H1 (cell line): ENCODE results near the gene UBE2O. TPM values are rescaled to one million over a fixed set of nuclear protein-coding genes. Genes with fewer than 3 reads are reported as not detected.

Experiments used
- CTCF ChIA-PET: fragments of 300-600 bp; sonication (Branson Sonifier 250); formaldehyde crosslinking; loops from one replicate; lab custom pipeline; 2021; ENCODE audit not compliant: partially characterized antibody; lab: Charles Lee
- POLR2A ChIA-PET: fragments of 300-600 bp; sonication (Branson Sonifier 250); formaldehyde crosslinking; loops from one replicate; lab custom pipeline; 2021; ENCODE audit warnings: inconsistent platforms; ENCODE audit not compliant: partially characterized antibody; lab: Charles Lee
- DNase-seq, 2 experiments: peaks; one replicate each; pipeline versions ENCODE4 v3.0.0 to v3.0.0-alpha.2; 2010 to 2022; ENCODE audit warnings: low spot score in 2 of 2, low read depth in 1 of 2, mixed read lengths in 1 of 2
- FAIRE-seq: peaks from 2 replicates; lab custom pipeline; 2011; peaks lifted over from hg19 to GRCh38; lab: Jason Lieb, UNC
- H2AFZ ChIP-seq: 2 replicates; pipeline ENCODE4 v1.8.1; 2012; ENCODE audit warnings: low read length, inconsistent platforms
- H2AK5ac ChIP-seq: 2 replicates; pipeline ENCODE4 v1.6.1; 2013; ENCODE audit warnings: low read depth, low read length
- H2BK120ac ChIP-seq: replicated peaks from 2 replicates; pipeline ENCODE3; 2013; ENCODE audit warnings: low read depth, low read length, inconsistent platforms
- H2BK12ac ChIP-seq: 2 replicates; pipeline ENCODE4 v1.6.1; 2013; ENCODE audit warnings: low read depth, low read length
- H2BK15ac ChIP-seq: 2 replicates; pipeline ENCODE4 v1.6.1; 2013; ENCODE audit warnings: low read length
- H2BK20ac ChIP-seq: 2 replicates; pipeline ENCODE4 v1.6.1; 2013; ENCODE audit warnings: low read length
- H2BK5ac ChIP-seq: 2 replicates; pipeline ENCODE4 v1.6.1; 2013; ENCODE audit warnings: low read depth, low read length
- H3K14ac ChIP-seq: 2 replicates; pipeline ENCODE4 v1.6.1; 2013; ENCODE audit warnings: inconsistent platforms; ENCODE audit not compliant: insufficient read length
- H3K18ac ChIP-seq: 2 replicates; pipeline ENCODE4 v1.6.1; 2013; ENCODE audit warnings: low read length; ENCODE audit errors: extremely low read depth
- H3K23ac ChIP-seq: 2 replicates; pipeline ENCODE4 v1.6.1; 2013; ENCODE audit warnings: inconsistent platforms; ENCODE audit not compliant: insufficient read length
- H3K23me2 ChIP-seq: 2 replicates; pipeline ENCODE4 v1.6.1; 2013; ENCODE audit warnings: low read depth, low read length
- H3K27ac ChIP-seq: 2 replicates; pipeline ENCODE4 v1.6.1; 2011; ENCODE audit warnings: low read depth, low read length, inconsistent platforms
- H3K27me3 ChIP-seq, 4 experiments: replicated peaks in 1 of 4; 1 replicate in 1 of 4; 2 replicates in 3 of 4; pipeline versions ENCODE4 v1.6.1 to v1.8.1; 2011 to 2013; ENCODE audit warnings: low read length in 3 of 4, mild to moderate bottlenecking in 3 of 4, inconsistent platforms in 2 of 4, mixed read lengths in 2 of 4, moderate library complexity in 1 of 4; ENCODE audit not compliant: control insufficient read depth in 3 of 4, insufficient read depth in 3 of 4; ENCODE audit errors: extremely low read depth in 1 of 4
- H3K36me3 ChIP-seq, 4 experiments: 2 replicates each; pipeline versions ENCODE4 v1.6.1 to v1.8.1; 2011 to 2013; ENCODE audit warnings: mild to moderate bottlenecking in 4 of 4, low read length in 3 of 4, moderate library complexity in 2 of 4, control low read depth in 1 of 4, inconsistent platforms in 1 of 4; ENCODE audit not compliant: insufficient read depth in 4 of 4, control insufficient read depth in 2 of 4
- H3K4ac ChIP-seq: replicated peaks from 2 replicates; pipeline ENCODE3; 2013; ENCODE audit warnings: low read length, low read depth, mixed read lengths, inconsistent platforms; ENCODE audit not compliant: insufficient read length
- H3K4me1 ChIP-seq, 4 experiments: replicated peaks in 1 of 4; 1 replicate in 1 of 4; 2 replicates in 3 of 4; pipeline versions ENCODE4 v1.6.1 to v1.8.1; 2011 to 2013; ENCODE audit warnings: low read length in 3 of 4, inconsistent platforms in 2 of 4, mixed read lengths in 1 of 4; ENCODE audit not compliant: insufficient read depth in 4 of 4, control insufficient read depth in 3 of 4
- H3K4me2 ChIP-seq, 2 experiments: 2 replicates each; pipeline versions ENCODE4 v1.6.1 to v1.8.1; 2011 to 2013; ENCODE audit warnings: low read depth in 2 of 2, low read length in 2 of 2, control low read depth in 1 of 2, inconsistent platforms in 1 of 2, mild to moderate bottlenecking in 1 of 2; ENCODE audit not compliant: insufficient read depth in 1 of 2
- H3K4me3 ChIP-seq, 4 experiments: fragments of 200-600, 300-600 bp in 1 of 4; sonication (generic), shearing (Covaris generic), sonication (Bioruptor Twin) in 1 of 4; 2 replicates each; pipeline versions ENCODE4 v1.5.1 to v1.8.1; 2011 to 2016; ENCODE audit warnings: low read length in 4 of 4, low read depth in 3 of 4, control low read depth in 2 of 4, inconsistent platforms in 2 of 4, mild to moderate bottlenecking in 2 of 4, mixed read lengths in 1 of 4, moderate library complexity in 1 of 4; ENCODE audit not compliant: insufficient read depth in 2 of 4; ENCODE audit errors: extremely low read depth in 1 of 4
- H3K56ac ChIP-seq: replicated peaks from 2 replicates; pipeline ENCODE3; 2013; ENCODE audit warnings: low read depth, mild to moderate bottlenecking, mixed read lengths, low read length, inconsistent platforms; ENCODE audit not compliant: insufficient read length
- H3K79me1 ChIP-seq: 2 replicates; pipeline ENCODE4 v1.6.1; 2013; ENCODE audit warnings: low read depth, low read length, control low read depth
- H3K79me2 ChIP-seq, 2 experiments: 2 replicates each; pipeline versions ENCODE4 v1.6.1 to v1.8.1; 2012 to 2013; ENCODE audit warnings: low read length in 2 of 2, mild to moderate bottlenecking in 2 of 2, inconsistent platforms in 1 of 2; ENCODE audit not compliant: insufficient read depth in 2 of 2, control insufficient read depth in 1 of 2
- H3K9ac ChIP-seq, 4 experiments: replicated peaks in 1 of 4; 1 replicate in 1 of 4; 2 replicates in 3 of 4; pipeline versions ENCODE4 v1.6.1 to v1.8.1; 2011 to 2013; ENCODE audit warnings: low read depth in 3 of 4, low read length in 3 of 4, control low read depth in 2 of 4, mild to moderate bottlenecking in 2 of 4, moderate library complexity in 2 of 4, inconsistent platforms in 1 of 4; ENCODE audit errors: extremely low read depth in 1 of 4
- H3K9me3 ChIP-seq, 2 experiments: 2 replicates each; pipeline versions ENCODE4 v1.6.1 to v1.8.1; 2012 to 2013; ENCODE audit warnings: mild to moderate bottlenecking in 2 of 2, moderate library complexity in 2 of 2, control low read depth in 1 of 2, inconsistent platforms in 1 of 2, low read depth in 1 of 2, low read length in 1 of 2, mixed read lengths in 1 of 2; ENCODE audit not compliant: insufficient read depth in 2 of 2
- H4K20me1 ChIP-seq, 2 experiments: replicated peaks in 1 of 2; 2 replicates each; pipeline versions ENCODE3 to v1.8.1; 2011 to 2013; ENCODE audit warnings: inconsistent platforms in 2 of 2, low read length in 2 of 2, mild to moderate bottlenecking in 1 of 2; ENCODE audit not compliant: insufficient read depth in 2 of 2, control insufficient read depth in 1 of 2
- H4K5ac ChIP-seq: 2 replicates; pipeline ENCODE4 v1.6.1; 2013; ENCODE audit warnings: low read length, low read depth, mixed read lengths, inconsistent platforms; ENCODE audit not compliant: insufficient read length
- H4K8ac ChIP-seq: 2 replicates; pipeline ENCODE4 v1.8.0; 2013; ENCODE audit warnings: mild to moderate bottlenecking, moderate library complexity, low read length, inconsistent platforms; ENCODE audit not compliant: insufficient read depth; ENCODE audit errors: extremely low read depth
- H4K91ac ChIP-seq: replicated peaks from 2 replicates; pipeline ENCODE3; 2013; ENCODE audit warnings: low read length, mixed read lengths, inconsistent platforms; ENCODE audit not compliant: insufficient read length
- BACH1 ChIP-seq: IDR thresholded peaks from 2 replicates; pipeline ENCODE4 v1.6.1; 2012; ENCODE audit warnings: low read length, improper control_type of control experiment
- CBX8 ChIP-seq: fragments of 300-800, 300-1000 bp; sonication (generic); IDR thresholded peaks from 2 replicates; pipeline ENCODE4 v1.7.1; 2016; ENCODE audit warnings: low read depth, low read length, borderline replicate concordance
- JUND ChIP-seq: IDR thresholded peaks from 2 replicates; pipeline ENCODE4 v1.6.1; 2011; ENCODE audit warnings: mild to moderate bottlenecking, improper control_type of control experiment, low read length
- POU5F1 ChIP-seq: IDR thresholded peaks from 2 replicates; pipeline ENCODE4 v1.6.1; 2011; ENCODE audit warnings: low read depth, mild to moderate bottlenecking, low read length, moderate library complexity
- RFX5 ChIP-seq: IDR thresholded peaks from 2 replicates; pipeline ENCODE4 v1.6.1; 2011; ENCODE audit warnings: low read depth, low read length, improper control_type of control experiment, borderline replicate concordance
- SIN3A ChIP-seq, 2 experiments: IDR thresholded peaks in 1 of 2; conservative IDR thresholded peaks in 1 of 2; 2 replicates each; pipeline ENCODE4 v1.6.1; 2011 to 2012; ENCODE audit warnings: low read length in 2 of 2, improper control_type of control experiment in 1 of 2, low read depth in 1 of 2, mild to moderate bottlenecking in 1 of 2
- SP4 ChIP-seq: IDR thresholded peaks from 2 replicates; pipeline ENCODE4 v1.6.1; 2012; ENCODE audit warnings: low read length, inconsistent platforms
- SRF ChIP-seq: IDR thresholded peaks from 2 replicates; pipeline ENCODE4 v1.6.1; 2011; ENCODE audit warnings: mild to moderate bottlenecking, low read depth, low read length, moderate library complexity
- SUZ12 ChIP-seq: fragments of 200-600 bp; sonication (generic); IDR thresholded peaks from 2 replicates; pipeline ENCODE4 v1.6.1; 2012; ENCODE audit warnings: mild to moderate bottlenecking, inconsistent platforms, low read length, moderate library complexity, mixed read lengths
- ZNF274 ChIP-seq: IDR thresholded peaks from 2 replicates; pipeline ENCODE4 v1.7.0; 2012; ENCODE audit warnings: low read length, borderline replicate concordance; ENCODE audit errors: extremely low read depth
- WGBS, 2 experiments: shearing (Covaris generic) in 1 of 2; methylation state at CpG; one replicate each; pipeline versions ENCODE4 v1.1.6 to v1.1.7; 2013 to 2015; ENCODE audit warnings: low lambda C conversion rate in 2 of 2, mixed read lengths in 2 of 2, inconsistent platforms in 1 of 2, low coverage in 1 of 2, missing lambda C conversion rate in 1 of 2; ENCODE audit not compliant: insufficient replicate concordance in 2 of 2, insufficient coverage in 1 of 2, insufficient read length in 1 of 2; ENCODE audit errors: extremely low coverage in 1 of 2, missing lambda C conversion rate in 1 of 2; 5-methylcytosine and 5-hydroxymethylcytosine counted together
- polyA plus RNA-seq, 7 experiments: library from polyadenylated mRNA; depleted of rRNA in 3 of 7; stranded (reverse) in 5 of 7; unstranded in 2 of 7; fragments of >200 nt in 5 of 7; fragments of 200-250 nt in 2 of 7; gene quantifications; 1 replicate in 5 of 7; 2 replicates in 1 of 7; 4 replicates in 1 of 7; pipeline versions ENCODE4 v1.2.1 to v1.2.3, GENCODE V29; 2011 to 2013; ENCODE audit warnings: missing spikeins in 2 of 7, mixed read lengths in 2 of 7
- total RNA-seq: library from RNA; stranded (reverse); fragmentation: NEBNext Ultra II Directional; extraction: Animal tissue kit (Norgen Biotek cat#: 25700); gene quantifications from 2 replicates; pipeline ENCODE4 v1.2.1, GENCODE V29; 2021
- TF ChIP-seq, protein P1 (sequence below): IDR thresholded peaks from 2 replicates; pipeline ENCODE4 v1.6.1; 2012; ENCODE audit warnings: inconsistent platforms

UBE2O gene
- total and polyA plus RNA-seq, 2 of the 8 experiments (the other 6 are each of a cell fraction or from before 2014, with no cell fraction given): 24.4 to 63.0 TPM

DNA sequence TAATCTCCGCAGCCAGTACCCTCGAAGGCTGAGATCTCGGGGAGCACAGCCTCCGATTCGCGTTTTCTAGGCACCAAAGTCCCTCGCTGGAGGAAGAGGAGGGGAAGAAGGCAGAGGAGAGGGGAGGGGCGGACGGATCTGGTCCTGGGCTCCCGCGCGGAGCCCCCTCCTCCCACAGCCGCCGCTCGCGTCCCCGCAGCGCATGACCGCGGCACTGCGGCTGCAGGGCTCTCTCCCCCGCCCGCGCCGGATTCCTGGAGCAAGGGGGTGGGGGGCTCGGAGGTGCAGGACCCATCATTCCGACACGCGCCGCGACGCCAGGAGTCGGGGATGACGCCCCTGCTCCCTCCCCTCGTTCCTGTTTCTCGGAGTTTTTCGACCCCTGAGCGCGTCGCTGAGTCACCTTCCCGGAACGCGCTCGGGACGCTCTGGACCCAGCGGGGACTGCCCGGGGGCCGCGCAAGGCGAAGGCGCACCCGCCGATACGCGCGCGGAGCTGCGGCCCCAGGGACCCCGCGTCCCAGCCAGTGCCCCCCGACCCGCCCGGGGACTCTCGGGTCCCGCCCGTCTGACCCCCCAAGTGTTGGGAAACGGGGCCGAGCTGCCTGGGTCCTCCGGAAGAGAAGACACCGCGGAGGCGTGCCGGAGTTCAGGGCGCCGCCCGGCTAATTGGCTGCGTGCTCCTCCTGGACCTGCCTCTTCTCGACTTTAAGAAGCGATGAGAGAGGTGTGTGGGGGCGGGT lies 70.0 kb downstream of the UBE2O start:
- Histone ChIP-seq H4K8ac (peak overlapping the region; percentile 70), H3K18ac (peak overlapping the region; percentile 81; the same call in 1 of the 2 replicates), H2BK20ac (0 out of 2 replicates have a peak overlapping the region, but pooled peaks have one; percentile 48), H4K20me1 (peaks cover 0 to 2% of the 10 kb centered on the region in 2 experiments), H3K9me3 (no peaks in the 10 kb centered on the region), H2AK5ac (no peak overlapping the region), H2AFZ (no peak overlapping the region), H3K23me2 (peaks cover 23% of the 10 kb centered on the region), H2BK12ac (peak overlapping the region; percentile 39; the same call in 1 of the 2 replicates), H3K4me1 (peaks cover 0 to 41% (median 16%) of the 10 kb centered on the region in 4 experiments; a peak in 5 of 7 replicates), H4K5ac (peak overlapping the region; percentile 57), H3K27me3 (peaks cover 18 to 47% (median 33%) of the 10 kb centered on the region in 4 experiments; a peak in 6 of 7 replicates), H3K4ac (peak overlapping the region; percentile 85), H3K23ac (no peak overlapping the region), H4K91ac (no peak overlapping the region), H3K9ac (no peak overlapping the region), H3K79me1 (no peaks in the 10 kb centered on the region), H2BK5ac (peak overlapping the region; percentile 66; the same call in 1 of the 2 replicates), H3K56ac (no peak overlapping the region), H2BK15ac (no peak overlapping the region), H3K14ac (peak overlapping the region; percentile 37), H3K4me2 (peak overlapping the region; percentile 92 to 95), H3K4me3 (peak overlapping the region; percentile 51 to 80 (median 70)), H3K27ac (no peak overlapping the region), H3K79me2 (no peaks in the 10 kb centered on the region), H3K36me3 (no peaks in the 10 kb centered on the region), H2BK120ac (peak overlapping the region; percentile 38)
- peak in 1 of 2 experiments; percentile 83 for DNase-seq
- CTCF ChIA-PET: interaction anchor here (0.9 to 28.1 kb wide), 10 partner anchors 7 to 378 kb away, joined by 3 to 635 read pairs (median 4); partner anchors contain the start of gene PRPSAP1
- no peak for FAIRE-seq
- WGBS, 2 experiments: 1% methylated on average over 31 of the region's 80 CpGs; no CpG with 5 or more reads in 1 of the 2 experiments
- POLR2A ChIA-PET: interaction anchor here (0.6 to 2.5 kb wide), 2 partner anchors 29 to 253 kb away, joined by 3 to 12 read pairs; partner anchors contain the start of gene PRPSAP1
- TF ChIP-seq SP4 (no peak), RFX5 (no peak), JUND (peak; percentile 83), POU5F1 (no peak), SRF (no peak), SIN3A (conservative IDR thresholded peaks at IDR 0.05 in 1 of 2, IDR thresholded peaks at IDR 0.05 in 1 of 2; ENCODE audit: low read depth in 1 of 2, low read length in 2 of 2) (peak in 1 of 2 experiments; percentile 39; a peak in 1 of 4 replicates), ZNF274 (no peak), SUZ12 (no peak; the same call in none of the 2 replicates), CBX8 (no peak), BACH1 (peak; percentile 37; the same call in 1 of the 2 replicates)
- TF ChIP-seq, protein P1, sequence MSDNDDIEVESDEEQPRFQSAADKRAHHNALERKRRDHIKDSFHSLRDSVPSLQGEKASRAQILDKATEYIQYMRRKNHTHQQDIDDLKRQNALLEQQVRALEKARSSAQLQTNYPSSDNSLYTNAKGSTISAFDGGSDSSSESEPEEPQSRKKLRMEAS: peak; percentile 71
